NCI-H1930 (cell line): ENCODE measurements around the gene RPS6KA2.

Source experiments
- DNase-seq, 2 experiments: peaks; one replicate each; lab custom pipeline; 2025; lab: John Stamatoyannopoulos, UW

The RPS6KA2 gene

GRCh38 chr6:166615059-166615770, 11.8 kb downstream of the RPS6KA2 start:
- DNase-seq = no peak

GRCh38 chr6:166614589-166614988, 12.5 kb downstream of the RPS6KA2 start:
- DNase-seq = no peak

- no peak for DNase-seq
These were observed 12.9 kb downstream of the RPS6KA2 start for GRCh38 chr6:166614171-166614583.

- DNase-seq = no peak
These were observed 14.0 kb downstream of the RPS6KA2 start for GRCh38 chr6:166613027-166613426.

- DNase-seq = no peak
These were observed 14.6 kb downstream of the RPS6KA2 start for GRCh38 chr6:166612471-166612881.

GRCh38 chr6:166611631-166612030, 15.4 kb downstream of the RPS6KA2 start:
- no peak for DNase-seq

GRCh38 chr6:166610069-166610468, 17.0 kb downstream of the RPS6KA2 start:
- DNase-seq = no peak

GRCh38 chr6:166608774-166609173, 18.3 kb downstream of the RPS6KA2 start:
- no peak for DNase-seq

GRCh38 chr6:166605752-166606151, 21.3 kb downstream of the RPS6KA2 start:
- DNase-seq = no peak

GRCh38 chr6:166604911-166605310, 22.1 kb downstream of the RPS6KA2 start:
- DNase-seq = no peak

- no peak for DNase-seq
These were observed 22.7 kb downstream of the RPS6KA2 start for GRCh38 chr6:166604328-166604727.

GRCh38 chr6:166603043-166603690, 23.9 kb downstream of the RPS6KA2 start:
- DNase-seq = no peak

GRCh38 chr6:166601956-166602355, 25.1 kb downstream of the RPS6KA2 start:
- DNase-seq = no peak

GRCh38 chr6:166600931-166601330, 26.1 kb downstream of the RPS6KA2 start:
- no peak for DNase-seq

GRCh38 chr6:166599205-166599604, 27.8 kb downstream of the RPS6KA2 start:
- DNase-seq = no peak

GRCh38 chr6:166598441-166599138, 28.5 kb downstream of the RPS6KA2 start:
- no peak for DNase-seq

GRCh38 chr6:166597711-166598440, 29.2 kb downstream of the RPS6KA2 start:
- DNase-seq = no peak

GRCh38 chr6:166596776-166597507, 30.1 kb downstream of the RPS6KA2 start:
- no peak for DNase-seq

- no peak for DNase-seq
These were observed 31.1 kb downstream of the RPS6KA2 start for GRCh38 chr6:166595949-166596348.

- no peak for DNase-seq
These were observed 31.8 kb downstream of the RPS6KA2 start for GRCh38 chr6:166595061-166595780.

- DNase-seq = no peak
These were observed 34.2 kb downstream of the RPS6KA2 start for GRCh38 chr6:166592821-166593220.
